KOPT-K1 (cell line): ENCODE results near the gene EFL1.
"Not testable (repeated sequence)": the region's sequence is repeated elsewhere in the genome, so short reads cannot be mapped to it uniquely, and the experiment has no call there.

Source experiments
- H3K27ac ChIP-seq: fragments of 200-600 bp; sonication (generic); 2 replicates; pipeline ENCODE4 v1.5.1; 2016; ENCODE audit warnings: antibody characterized with exemption, mild to moderate bottlenecking, low read depth, low read length; ENCODE audit not compliant: poor library complexity, severe bottlenecking
- H3K36me3 ChIP-seq: fragments of 200-600 bp; sonication (generic); 2 replicates; pipeline ENCODE4 v1.5.1; 2017; ENCODE audit warnings: antibody characterized with exemption, mild to moderate bottlenecking, low read length, moderate library complexity; ENCODE audit not compliant: insufficient read depth
- H3K9me3 ChIP-seq: fragments of 200-600 bp; sonication (generic); 2 replicates; pipeline ENCODE4 v1.5.1; 2017; ENCODE audit warnings: antibody characterized with exemption, low read length, mild to moderate bottlenecking; ENCODE audit not compliant: insufficient read depth, poor library complexity, severe bottlenecking

Gene EFL1

GRCh38 chr15:82193435-82193834 is 69.1 kb downstream of the EFL1 start:
- H3K27ac ChIP-seq, H3K36me3 ChIP-seq, H3K9me3 ChIP-seq: not testable (repeated sequence)

- H3K9me3 ChIP-seq, H3K27ac ChIP-seq, H3K36me3 ChIP-seq: not testable (repeated sequence)
These were observed 70.1 kb downstream of the EFL1 start for GRCh38 chr15:82192394-82192793.

- Histone ChIP-seq H3K36me3 (no peaks in the 10 kb centered on the region), H3K27ac (no peak overlapping the region)
These were observed 75.7 kb downstream of the EFL1 start for GRCh38 chr15:82186719-82187406.

GRCh38 chr15:82186161-82186560 is 76.4 kb downstream of the EFL1 start:
- no peaks in the 10 kb centered on the region for H3K9me3 ChIP-seq
- H3K36me3 ChIP-seq: no peaks in the 10 kb centered on the region
- no peak overlapping the region for H3K27ac ChIP-seq

More at GRCh38 chr15:82186719-82187406, 75.7 kb downstream of the EFL1 start:
- H3K9me3 ChIP-seq: no peaks in the 10 kb centered on the region

GRCh38 chr15:82184776-82185175 is 77.8 kb downstream of the EFL1 start:
- Histone ChIP-seq H3K36me3 (no peaks in the 10 kb centered on the region), H3K9me3 (no peaks in the 10 kb centered on the region), H3K27ac (no peak overlapping the region)

- Histone ChIP-seq H3K36me3 (no peaks in the 10 kb centered on the region), H3K27ac (no peak overlapping the region), H3K9me3 (no peaks in the 10 kb centered on the region)
These were observed 78.2 kb downstream of the EFL1 start for GRCh38 chr15:82184355-82184754.

GRCh38 chr15:82183121-82184031 is 79.2 kb downstream of the EFL1 start:
- no peak overlapping the region for H3K27ac ChIP-seq
- H3K9me3 ChIP-seq: no peaks in the 10 kb centered on the region
- no peaks in the 10 kb centered on the region for H3K36me3 ChIP-seq

GRCh38 chr15:82181371-82181770 is 81.2 kb downstream of the EFL1 start:
- Histone ChIP-seq H3K27ac (no peak overlapping the region), H3K9me3 (no peaks in the 10 kb centered on the region), H3K36me3 (no peaks in the 10 kb centered on the region)

GRCh38 chr15:82178061-82178460 is 84.5 kb downstream of the EFL1 start:
- Histone ChIP-seq H3K27ac (no peak overlapping the region), H3K36me3 (no peaks in the 10 kb centered on the region), H3K9me3 (no peaks in the 10 kb centered on the region)

- no peaks in the 10 kb centered on the region for H3K36me3 ChIP-seq
- no peaks in the 10 kb centered on the region for H3K9me3 ChIP-seq
- H3K27ac ChIP-seq: no peak overlapping the region
These were observed 85.1 kb downstream of the EFL1 start for GRCh38 chr15:82177291-82178010.

- no peak overlapping the region for H3K27ac ChIP-seq
- no peaks in the 10 kb centered on the region for H3K36me3 ChIP-seq
- H3K9me3 ChIP-seq: no peaks in the 10 kb centered on the region
These were observed 86.0 kb downstream of the EFL1 start for GRCh38 chr15:82176542-82176941.

GRCh38 chr15:82174471-82175235 is 87.9 kb downstream of the EFL1 start:
- Histone ChIP-seq H3K27ac (no peak overlapping the region), H3K36me3 (no peaks in the 10 kb centered on the region), H3K9me3 (no peaks in the 10 kb centered on the region)

GRCh38 chr15:82173108-82173507 is 89.4 kb downstream of the EFL1 start:
- H3K27ac ChIP-seq: no peak overlapping the region
- no peaks in the 10 kb centered on the region for H3K36me3 ChIP-seq
- H3K9me3 ChIP-seq: no peaks in the 10 kb centered on the region

GRCh38 chr15:82172506-82172905 is 90.0 kb downstream of the EFL1 start:
- no peaks in the 10 kb centered on the region for H3K36me3 ChIP-seq
- H3K27ac ChIP-seq: no peak overlapping the region
- H3K9me3 ChIP-seq: no peaks in the 10 kb centered on the region
